HepG2 (cell line): ENCODE data around the gene PLD1.

Source experiments
- CTCF ChIP-seq: sonication (generic); formaldehyde crosslinking; IDR thresholded peaks from 2 replicates; pipeline ENCODE4 v1.5.0; 2020; ENCODE audit warnings: mild to moderate bottlenecking, missing genetic modification reagents, moderate library complexity
- FOXJ3 ChIP-seq: sonication (generic); formaldehyde crosslinking; IDR thresholded peaks from 2 replicates; pipeline ENCODE4 v1.4.0; 2020; ENCODE audit warnings: missing genetic modification reagents, mild to moderate bottlenecking, borderline replicate concordance
- GABPA ChIP-seq, 2 experiments: IDR thresholded peaks; 2 replicates each; pipeline ENCODE4 v1.6.1; 2011 to 2016; ENCODE audit warnings: low read depth in 2 of 2, low read length in 1 of 2, missing biosample characterization in 1 of 2, missing genetic modification characterization in 1 of 2
- GTF2F1 ChIP-seq: fragments of 150-350 bp; IDR thresholded peaks from 2 replicates; pipeline ENCODE4 v1.6.1; 2014; ENCODE audit warnings: low read length
- HNRNPK ChIP-seq: fragments of 200-400 bp; formaldehyde crosslinking; IDR thresholded peaks from 2 replicates; pipeline ENCODE4 v1.6.1; 2018; ENCODE audit warnings: low read length, low read depth, moderate library complexity, mild to moderate bottlenecking; ENCODE audit not compliant: poor library complexity, severe bottlenecking
- NCOA1 ChIP-seq: sonication (generic); formaldehyde crosslinking; IDR thresholded peaks from 2 replicates; pipeline ENCODE4 v1.9.0; 2021; ENCODE audit warnings: missing genetic modification reagents
- NFIC ChIP-seq: IDR thresholded peaks from 2 replicates; pipeline ENCODE4 v1.6.1; 2012; ENCODE audit warnings: mild to moderate bottlenecking, low read length, inconsistent platforms
- TOE1 ChIP-seq: sonication (generic); formaldehyde crosslinking; IDR thresholded peaks from 2 replicates; pipeline ENCODE4 v1.4.0; 2020; ENCODE audit warnings: mild to moderate bottlenecking, missing genetic modification reagents
- ZNF414 ChIP-seq: sonication (generic); formaldehyde crosslinking; IDR thresholded peaks from 2 replicates; pipeline ENCODE4 v1.5.0; 2020; ENCODE audit warnings: missing genetic modification reagents
- ZNF615 ChIP-seq: sonication (generic); formaldehyde crosslinking; IDR thresholded peaks from 2 replicates; pipeline ENCODE4 v1.5.0; 2020; ENCODE audit warnings: mild to moderate bottlenecking, missing genetic modification reagents, borderline replicate concordance
- ZNF839 ChIP-seq: sonication (generic); formaldehyde crosslinking; IDR thresholded peaks from 2 replicates; pipeline ENCODE4 v1.4.0; 2020; ENCODE audit warnings: missing genetic modification reagents, mild to moderate bottlenecking, borderline replicate concordance

- peak; percentile 75 for TF ChIP-seq NFIC
- no peak for TF ChIP-seq ZNF414 (CRISPR knock-in tag)
- no peak for TF ChIP-seq ZNF839 (CRISPR knock-in tag)
- TF ChIP-seq HNRNPK = no peak
- peak; percentile 77; the same call in 1 of the 2 replicates for TF ChIP-seq FOXJ3 (CRISPR knock-in tag)
- TF ChIP-seq CTCF = no peak
- TF ChIP-seq TOE1 (CRISPR knock-in tag) = no peak
- no peak for TF ChIP-seq GABPA (IDR thresholded peaks at IDR 0.05; ENCODE audit: low read depth, low read length)
- TF ChIP-seq GABPA (CRISPR knock-in tag; IDR thresholded peaks at IDR 0.05; ENCODE audit: low read depth) = 0 out of 2 replicates have a peak, but pooled peaks have one; percentile 15
- no peak for TF ChIP-seq NCOA1 (CRISPR knock-in tag)
- no peak for TF ChIP-seq GTF2F1
- TF ChIP-seq ZNF615 (CRISPR knock-in tag) = no peak
These were observed 129.4 kb downstream of the PLD1 start for GRCh38 chr3:171680726-171681411.
